Stimulated activated CD4-positive, alpha-beta T cell treated with anti-CD3 and anti-CD28 coated beads, Interleukin-4, amount 100 ng/mL, for 48 hours (primary cell): ENCODE data around the gene DCLK1.

Source experiments
- DNase-seq, 2 donors: peaks; one replicate each; pipeline ENCODE4 v3.0.0-alpha.2; 2020; ENCODE audit warnings: low read depth in 2 of 2

The DCLK1 gene

DNA sequence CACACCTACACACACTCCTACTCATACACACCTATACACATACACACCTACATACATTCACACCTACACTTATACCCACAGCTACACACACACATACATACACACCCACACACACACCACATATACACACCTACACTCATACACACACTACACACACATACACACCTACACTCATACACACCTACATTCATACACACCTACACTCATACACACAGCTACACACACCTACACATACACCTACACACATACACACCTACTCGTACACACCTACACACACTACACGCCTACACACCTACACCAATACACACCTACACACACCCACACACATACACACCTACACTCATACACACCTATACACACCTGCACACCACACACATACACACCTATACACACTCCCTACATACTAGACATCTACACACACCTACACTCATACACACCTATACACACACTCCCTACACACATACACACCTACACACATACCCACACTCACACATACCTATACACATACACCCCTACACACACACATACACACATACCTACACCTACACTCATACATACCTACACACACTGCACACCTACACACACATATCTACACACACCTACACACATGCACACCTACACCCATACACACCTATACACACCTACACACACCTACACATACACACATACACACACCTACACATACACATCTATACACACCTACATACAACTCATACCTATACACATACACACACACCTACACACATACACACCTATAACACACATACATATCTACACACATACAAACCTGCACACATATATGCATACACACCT is 369.5 kb downstream of the DCLK1 start:
- no peak for DNase-seq

- no peak for DNase-seq
These were observed 370.4 kb downstream of the DCLK1 start for GRCh38 chr13:35760735-35761281.

GRCh38 chr13:35747594-35747993 is 383.6 kb downstream of the DCLK1 start:
- no peak for DNase-seq

DNA sequence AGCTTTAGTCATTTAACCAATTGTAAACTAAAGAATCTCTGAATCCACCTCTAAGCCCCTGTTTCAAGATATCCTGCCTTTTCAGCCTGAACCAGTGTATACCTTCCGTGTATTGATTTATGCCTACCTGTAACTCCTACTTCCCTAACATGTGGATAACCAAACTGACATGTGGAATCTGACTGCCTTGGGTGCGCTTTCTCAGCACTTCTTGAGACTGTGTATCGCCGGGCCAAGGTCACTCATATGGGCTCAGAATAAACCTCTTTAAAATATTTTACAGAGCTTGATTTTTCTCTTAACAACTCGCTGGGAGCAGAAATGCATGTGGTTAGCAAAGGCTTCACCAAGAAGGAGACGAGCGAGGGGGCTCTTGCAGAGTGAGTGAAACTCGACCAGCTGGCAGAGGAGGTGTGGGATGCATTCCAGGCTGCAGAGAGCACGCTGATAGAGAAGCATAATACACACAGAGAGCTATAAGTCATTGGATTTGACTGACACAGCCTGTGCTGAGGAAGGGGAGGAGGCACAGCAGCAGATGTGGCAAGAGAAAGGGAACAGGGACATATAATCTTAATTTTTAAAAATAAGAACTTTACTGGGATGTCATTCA is 386.5 kb downstream of the DCLK1 start:
- no peak for DNase-seq

GRCh38 chr13:35744144-35744543 is 387.0 kb downstream of the DCLK1 start:
- DNase-seq: no peak

DNA sequence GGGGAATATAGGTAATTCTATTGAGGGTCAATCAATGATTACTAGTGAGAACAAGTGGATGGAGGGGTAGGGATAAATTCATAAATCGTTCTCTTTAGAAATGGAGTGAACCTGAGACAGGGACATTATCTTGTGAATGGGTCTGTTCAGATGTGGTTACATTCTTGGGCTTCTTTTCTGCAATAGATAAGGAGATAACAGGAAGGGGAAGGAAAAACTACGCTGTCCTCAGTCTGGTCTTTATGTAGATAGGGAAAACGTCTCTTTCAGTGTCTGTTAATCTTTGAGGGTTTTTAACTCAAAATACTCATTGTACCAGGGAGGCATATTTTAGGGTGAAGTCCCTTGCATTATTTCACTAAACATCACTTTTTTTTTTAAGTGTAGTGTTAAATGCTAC is 388.0 kb downstream of the DCLK1 start:
- no peak for DNase-seq

DNA sequence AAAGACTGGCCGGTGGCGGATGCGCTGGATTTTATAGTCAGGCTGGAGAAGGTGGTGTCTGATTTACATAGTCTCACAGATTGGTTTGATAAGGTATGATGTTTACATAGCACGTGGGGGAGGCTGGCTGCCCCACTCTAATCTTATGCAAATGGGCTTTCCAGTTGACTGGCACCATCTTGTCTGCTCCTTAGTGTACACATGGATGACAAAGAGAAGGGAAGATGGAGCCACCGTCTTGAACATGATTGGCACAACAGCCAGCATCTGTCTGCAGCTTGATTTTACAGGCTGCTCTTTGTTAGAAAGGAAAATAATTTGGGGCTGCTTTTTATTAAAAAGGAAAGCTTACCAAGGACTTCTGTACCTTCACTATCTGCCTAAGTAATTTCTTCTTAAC is 389.5 kb downstream of the DCLK1 start:
- no peak for DNase-seq

DNA sequence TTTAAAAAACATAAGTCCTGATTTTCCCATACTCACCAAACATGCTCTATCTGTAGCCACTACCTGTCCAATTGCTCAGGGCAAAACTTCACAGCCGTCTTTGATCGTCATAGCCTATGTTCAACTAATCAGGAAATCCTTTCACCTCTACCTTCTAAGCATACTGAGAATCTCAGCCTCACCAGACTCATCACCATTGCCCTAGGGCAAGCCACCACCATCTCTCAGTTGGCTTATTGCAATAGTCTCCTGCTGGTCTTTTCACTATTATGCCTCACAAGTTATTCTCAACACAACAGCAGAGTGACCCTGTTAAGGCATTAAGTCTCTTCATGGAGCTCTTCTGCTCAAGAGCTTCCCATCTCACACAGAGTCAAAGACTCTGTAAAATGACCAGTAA is 394.3 kb downstream of the DCLK1 start:
- DNase-seq: no peak

GRCh38 chr13:35733827-35734226 is 397.4 kb downstream of the DCLK1 start:
- no peak for DNase-seq

- DNase-seq: no peak
These were observed 398.6 kb downstream of the DCLK1 start for GRCh38 chr13:35732565-35732964.

DNA sequence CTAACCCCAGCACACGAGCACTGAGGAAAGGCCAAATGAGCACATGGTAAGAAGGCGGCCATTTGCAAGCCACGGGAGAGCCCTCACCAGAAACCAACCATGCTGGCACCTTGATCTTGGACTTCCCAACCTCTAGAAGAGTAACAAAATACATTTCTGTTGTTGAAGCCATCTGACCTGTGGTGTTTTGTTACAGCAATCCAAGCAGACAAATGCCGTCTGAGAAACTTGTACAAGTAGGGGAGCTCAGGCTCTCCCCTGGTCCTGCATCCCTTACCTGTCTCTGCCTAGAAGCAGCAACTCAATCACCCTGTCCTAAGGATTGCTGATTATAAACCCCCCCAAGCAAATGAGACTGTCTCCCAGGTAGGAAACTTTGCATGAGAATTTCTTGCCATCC is 399.7 kb downstream of the DCLK1 start:
- DNase-seq: no peak

- no peak for DNase-seq
These were observed 401.1 kb downstream of the DCLK1 start for GRCh38 chr13:35729926-35730627.

- no peak for DNase-seq
These were observed 403.3 kb downstream of the DCLK1 start for GRCh38 chr13:35727881-35728280.

GRCh38 chr13:35724446-35724845 is 406.7 kb downstream of the DCLK1 start:
- no peak for DNase-seq

DNA sequence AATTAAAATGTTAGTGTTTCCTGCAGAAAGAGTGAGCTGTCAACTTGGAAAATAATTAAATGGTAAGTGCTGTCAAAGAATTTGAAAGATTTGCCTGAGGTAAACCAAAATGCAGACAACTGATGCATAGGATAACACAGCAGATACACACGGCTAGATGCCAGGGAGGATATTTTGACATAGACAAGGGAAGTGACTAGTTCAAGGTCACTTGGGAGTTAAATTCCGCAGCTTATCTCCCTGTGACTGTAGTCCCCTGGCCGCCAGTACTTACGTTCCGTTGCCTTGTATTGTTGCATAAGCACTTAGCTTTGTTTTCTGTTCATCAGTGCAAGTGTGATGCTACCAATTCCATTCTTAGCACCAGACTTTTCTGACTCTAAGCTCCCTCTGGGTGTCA is 407.4 kb downstream of the DCLK1 start:
- no peak for DNase-seq

DNA sequence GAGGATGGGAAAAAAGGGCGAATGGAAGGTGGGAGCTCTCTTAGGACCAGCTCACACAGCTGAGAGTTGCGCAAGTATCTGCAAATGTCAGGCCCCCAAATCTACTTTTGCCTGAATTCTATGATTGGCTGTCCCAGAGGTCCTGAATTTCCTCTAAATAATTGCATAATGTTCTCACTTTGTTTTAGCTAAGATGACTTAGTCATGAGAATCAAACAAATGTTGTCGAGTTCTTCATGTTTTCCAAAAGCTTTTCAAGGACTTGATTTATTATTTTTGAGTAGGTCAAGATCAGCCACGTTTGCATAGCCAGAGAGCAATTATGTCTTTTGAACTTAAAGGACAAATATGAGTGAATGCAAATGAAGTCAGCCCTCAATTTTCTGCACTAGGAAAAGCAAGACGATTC is 408.1 kb downstream of the DCLK1 start:
- no peak for DNase-seq

- DNase-seq: no peak
These were observed 408.6 kb downstream of the DCLK1 start for GRCh38 chr13:35722458-35723052.

DNA sequence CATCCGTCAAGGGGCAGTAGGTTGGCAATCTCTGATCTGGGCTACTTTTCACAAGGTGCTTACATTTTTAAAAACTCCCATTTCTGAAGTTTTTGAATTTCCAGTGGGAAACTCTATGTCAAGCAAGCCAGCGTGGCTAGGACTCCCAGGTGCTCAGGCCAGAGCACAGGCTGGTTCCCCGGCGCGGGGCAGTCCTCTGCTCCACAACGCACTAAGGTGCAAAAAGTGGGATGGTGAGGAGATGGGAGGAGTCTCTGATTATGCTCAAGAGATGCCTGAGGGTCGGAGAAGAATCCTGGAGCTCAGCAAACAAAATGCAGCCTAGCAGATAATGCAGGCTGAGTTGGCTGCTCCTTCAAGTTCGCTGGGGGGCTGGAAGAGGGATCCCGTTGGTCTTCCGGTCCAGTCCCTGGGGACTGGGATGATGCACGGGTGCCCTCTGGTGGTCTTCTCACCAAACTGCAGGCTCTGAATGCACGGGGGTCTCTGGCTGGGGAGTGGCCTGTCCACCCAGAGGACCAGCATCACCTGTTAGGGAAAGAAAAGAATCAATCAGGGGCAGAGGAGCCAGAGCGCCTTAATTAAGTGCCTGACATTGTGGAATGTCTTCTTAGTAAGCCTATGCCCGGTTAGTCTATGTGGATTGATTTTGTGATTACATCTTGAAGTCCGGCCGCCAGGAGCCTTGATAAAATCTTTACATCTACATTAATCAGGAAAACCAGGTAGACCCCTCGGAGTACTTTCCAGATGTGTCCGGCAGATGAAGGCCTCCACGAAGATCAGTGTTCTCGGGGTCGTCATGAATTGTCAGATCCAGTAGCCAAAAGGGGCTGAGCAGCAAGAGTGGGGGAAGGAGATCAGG is 410.3 kb downstream of the DCLK1 start:
- peak; percentile 11 to 39 for DNase-seq

- DNase-seq: no peak
These were observed 410.9 kb downstream of the DCLK1 start for GRCh38 chr13:35720290-35720689.
